HEK293 (cell line): Measurements from ENCODE around the gene NOVA1.

ENCODE experiments used
- CTCF ChIA-PET: fragments of 350-600 bp; formaldehyde crosslinking; extraction: SDS; loops from one replicate; lab custom pipeline; 2021; ENCODE audit warnings: antibody characterized with exemption; lab: Yijun Ruan, JAX
- POLR2A ChIA-PET: fragments of 300-600 bp; formaldehyde crosslinking; extraction: SDS; loops from one replicate; lab custom pipeline; 2020; ENCODE audit warnings: antibody characterized with exemption, inconsistent platforms; lab: Yijun Ruan, JAX
- H3K27ac ChIP-seq: fragments of 200-500 bp; sonication (Bioruptor generic); 2 replicates; pipeline ENCODE4 v1.5.1; 2014; ENCODE audit warnings: low read depth, low read length, control low read depth, inconsistent platforms; ENCODE audit errors: extremely low read depth
- H3K36me3 ChIP-seq, 2 experiments: fragments of 200-500 bp in 1 of 2; sonication (Bioruptor generic) in 1 of 2; 1 replicate in 1 of 2; 2 replicates in 1 of 2; pipeline ENCODE4 v1.5.1; 2014 to 2017; ENCODE audit warnings: inconsistent platforms in 2 of 2, low read length in 2 of 2; ENCODE audit not compliant: control insufficient read depth in 2 of 2, insufficient read depth in 1 of 2
- H3K4me1 ChIP-seq: fragments of 200-500 bp; sonication (Bioruptor generic); 2 replicates; pipeline ENCODE4 v1.5.1; 2014; ENCODE audit warnings: mild to moderate bottlenecking, low read length, inconsistent platforms; ENCODE audit not compliant: control insufficient read depth, insufficient read depth
- H3K4me3 ChIP-seq: 2 replicates; pipeline ENCODE4 v1.5.1; 2011; ENCODE audit warnings: low read depth, mild to moderate bottlenecking, control low read depth, low read length, moderate library complexity
- H3K9me3 ChIP-seq: fragments of 200-500 bp; sonication (Bioruptor generic); 2 replicates; pipeline ENCODE4 v1.5.1; 2014; ENCODE audit warnings: low read depth, low read length, inconsistent platforms; ENCODE audit not compliant: control insufficient read depth, insufficient read depth
- EGR2 ChIP-seq: fragments of 450-650 bp; formaldehyde crosslinking; IDR thresholded peaks from 2 replicates; pipeline ENCODE4 v1.5.1; 2016; ENCODE audit warnings: low read depth, missing biosample characterization, missing genetic modification characterization
- GLIS1 ChIP-seq: fragments of 450-650 bp; formaldehyde crosslinking; IDR thresholded peaks from 2 replicates; pipeline ENCODE4 v1.5.1; 2016; ENCODE audit warnings: missing biosample characterization, missing genetic modification characterization
- KLF16 ChIP-seq: fragments of 450-650 bp; formaldehyde crosslinking; IDR thresholded peaks from 2 replicates; pipeline ENCODE4 v1.5.1; 2017; ENCODE audit warnings: missing biosample characterization, missing genetic modification characterization
- KLF9 ChIP-seq: fragments of 450-650 bp; formaldehyde crosslinking; IDR thresholded peaks from 2 replicates; pipeline ENCODE4 v1.5.1; 2016; ENCODE audit warnings: missing biosample characterization, missing genetic modification characterization, low read depth
- RBAK ChIP-seq: fragments of 450-650 bp; formaldehyde crosslinking; IDR thresholded peaks from 2 replicates; pipeline ENCODE4 v1.5.1; 2016; ENCODE audit warnings: missing biosample characterization, missing genetic modification characterization
- ZBTB6 ChIP-seq: fragments of 450-650 bp; formaldehyde crosslinking; IDR thresholded peaks from 2 replicates; pipeline ENCODE4 v1.5.1; 2017; ENCODE audit warnings: missing biosample characterization, missing genetic modification characterization
- ZNF112 ChIP-seq: fragments of 450-650 bp; formaldehyde crosslinking; IDR thresholded peaks from 2 replicates; pipeline ENCODE4 v1.5.0; 2017; ENCODE audit warnings: missing biosample characterization, missing genetic modification characterization
- ZNF132 ChIP-seq: fragments of 450-650 bp; formaldehyde crosslinking; IDR thresholded peaks from 2 replicates; pipeline ENCODE4 v1.5.1; 2017; ENCODE audit warnings: missing biosample characterization, missing genetic modification characterization, borderline replicate concordance
- ZNF157 ChIP-seq: fragments of 450-650 bp; formaldehyde crosslinking; IDR thresholded peaks from 2 replicates; pipeline ENCODE4 v1.5.1; 2016; ENCODE audit warnings: missing biosample characterization, missing genetic modification characterization
- ZNF248 ChIP-seq: fragments of 450-650 bp; formaldehyde crosslinking; IDR thresholded peaks from 2 replicates; pipeline ENCODE4 v1.5.1; 2017; ENCODE audit warnings: missing biosample characterization, missing genetic modification characterization
- ZNF341 ChIP-seq: fragments of 450-650 bp; formaldehyde crosslinking; IDR thresholded peaks from 2 replicates; pipeline ENCODE4; 2016; ENCODE audit warnings: low read depth, missing biosample characterization, missing genetic modification characterization
- ZNF391 ChIP-seq: fragments of 450-650 bp; formaldehyde crosslinking; IDR thresholded peaks from 2 replicates; pipeline ENCODE4 v1.5.1; 2016; ENCODE audit warnings: low read depth, missing biosample characterization, missing genetic modification characterization, borderline replicate concordance
- ZNF423 ChIP-seq: fragments of 450-650 bp; formaldehyde crosslinking; IDR thresholded peaks from 2 replicates; pipeline ENCODE4 v1.5.1; 2016; ENCODE audit warnings: missing biosample characterization, missing genetic modification characterization
- ZNF571 ChIP-seq: fragments of 450-650 bp; formaldehyde crosslinking; IDR thresholded peaks from 2 replicates; pipeline ENCODE4 v1.5.0; 2017; ENCODE audit warnings: missing biosample characterization, missing genetic modification characterization
- ZNF664 ChIP-seq: fragments of 450-650 bp; formaldehyde crosslinking; IDR thresholded peaks from 2 replicates; pipeline ENCODE4 v1.5.1; 2016; ENCODE audit warnings: missing biosample characterization, missing genetic modification characterization
- ZNF747 ChIP-seq: fragments of 450-650 bp; formaldehyde crosslinking; IDR thresholded peaks from 2 replicates; pipeline ENCODE4 v1.5.1; 2016; ENCODE audit warnings: missing biosample characterization, missing genetic modification characterization
- TF ChIP-seq, protein P1 (sequence below): fragments of 450-650 bp; formaldehyde crosslinking; IDR thresholded peaks from 2 replicates; pipeline ENCODE4 v1.5.1; 2016; ENCODE audit warnings: missing biosample characterization, missing genetic modification characterization, low read depth
- TF ChIP-seq, protein P2 (sequence below): fragments of 450-650 bp; formaldehyde crosslinking; IDR thresholded peaks from 2 replicates; pipeline ENCODE4 v1.5.1; 2016; ENCODE audit warnings: missing biosample characterization, missing genetic modification characterization
- TF ChIP-seq, protein P3 (sequence below): fragments of 450-650 bp; formaldehyde crosslinking; IDR thresholded peaks from 2 replicates; pipeline ENCODE4 v1.5.1; 2017; ENCODE audit warnings: missing biosample characterization, missing genetic modification characterization
- TF ChIP-seq, protein P4 (sequence below): fragments of 450-650 bp; formaldehyde crosslinking; IDR thresholded peaks from 2 replicates; pipeline ENCODE4 v1.5.1; 2017; ENCODE audit warnings: missing biosample characterization, mild to moderate bottlenecking, missing genetic modification characterization, moderate library complexity
- TF ChIP-seq, protein P5 (sequence below): fragments of 450-650 bp; formaldehyde crosslinking; IDR thresholded peaks from 2 replicates; pipeline ENCODE4 v1.5.1; 2016; ENCODE audit warnings: missing biosample characterization, missing genetic modification characterization

Gene NOVA1

GRCh38 chr14:26484562-26484961, 113.3 kb downstream of the NOVA1 start:
- Histone ChIP-seq H3K9me3 (no peaks in the 10 kb centered on the region), H3K27ac (no peak overlapping the region), H3K4me1 (no peaks in the 10 kb centered on the region), H3K4me3 (no peak overlapping the region), H3K36me3 (no peaks in the 10 kb centered on the region; a peak in 1 of 3 replicates)
- CTCF ChIA-PET, result no interaction called here
- TF ChIP-seq RBAK (tag by site-specific recombination), result no peak
- no peak for TF ChIP-seq ZNF157 (tag by site-specific recombination)
- no peak for TF ChIP-seq ZNF423 (tag by site-specific recombination)
- TF ChIP-seq EGR2 (tag by site-specific recombination), result no peak
- TF ChIP-seq, protein P1, sequence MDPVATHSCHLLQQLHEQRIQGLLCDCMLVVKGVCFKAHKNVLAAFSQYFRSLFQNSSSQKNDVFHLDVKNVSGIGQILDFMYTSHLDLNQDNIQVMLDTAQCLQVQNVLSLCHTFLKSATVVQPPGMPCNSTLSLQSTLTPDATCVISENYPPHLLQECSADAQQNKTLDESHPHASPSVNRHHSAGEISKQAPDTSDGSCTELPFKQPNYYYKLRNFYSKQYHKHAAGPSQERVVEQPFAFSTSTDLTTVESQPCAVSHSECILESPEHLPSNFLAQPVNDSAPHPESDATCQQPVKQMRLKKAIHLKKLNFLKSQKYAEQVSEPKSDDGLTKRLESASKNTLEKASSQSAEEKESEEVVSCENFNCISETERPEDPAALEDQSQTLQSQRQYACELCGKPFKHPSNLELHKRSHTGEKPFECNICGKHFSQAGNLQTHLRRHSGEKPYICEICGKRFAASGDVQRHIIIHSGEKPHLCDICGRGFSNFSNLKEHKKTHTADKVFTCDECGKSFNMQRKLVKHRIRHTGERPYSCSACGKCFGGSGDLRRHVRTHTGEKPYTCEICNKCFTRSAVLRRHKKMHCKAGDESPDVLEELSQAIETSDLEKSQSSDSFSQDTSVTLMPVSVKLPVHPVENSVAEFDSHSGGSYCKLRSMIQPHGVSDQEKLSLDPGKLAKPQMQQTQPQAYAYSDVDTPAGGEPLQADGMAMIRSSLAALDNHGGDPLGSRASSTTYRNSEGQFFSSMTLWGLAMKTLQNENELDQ, result no peak
- TF ChIP-seq, protein P2, sequence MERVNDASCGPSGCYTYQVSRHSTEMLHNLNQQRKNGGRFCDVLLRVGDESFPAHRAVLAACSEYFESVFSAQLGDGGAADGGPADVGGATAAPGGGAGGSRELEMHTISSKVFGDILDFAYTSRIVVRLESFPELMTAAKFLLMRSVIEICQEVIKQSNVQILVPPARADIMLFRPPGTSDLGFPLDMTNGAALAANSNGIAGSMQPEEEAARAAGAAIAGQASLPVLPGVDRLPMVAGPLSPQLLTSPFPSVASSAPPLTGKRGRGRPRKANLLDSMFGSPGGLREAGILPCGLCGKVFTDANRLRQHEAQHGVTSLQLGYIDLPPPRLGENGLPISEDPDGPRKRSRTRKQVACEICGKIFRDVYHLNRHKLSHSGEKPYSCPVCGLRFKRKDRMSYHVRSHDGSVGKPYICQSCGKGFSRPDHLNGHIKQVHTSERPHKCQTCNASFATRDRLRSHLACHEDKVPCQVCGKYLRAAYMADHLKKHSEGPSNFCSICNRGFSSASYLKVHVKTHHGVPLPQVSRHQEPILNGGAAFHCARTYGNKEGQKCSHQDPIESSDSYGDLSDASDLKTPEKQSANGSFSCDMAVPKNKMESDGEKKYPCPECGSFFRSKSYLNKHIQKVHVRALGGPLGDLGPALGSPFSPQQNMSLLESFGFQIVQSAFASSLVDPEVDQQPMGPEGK (tag by site-specific recombination), result no peak
- TF ChIP-seq, all 188 proteins: peak for 0
- POLR2A ChIA-PET, result no interaction called here

DNA sequence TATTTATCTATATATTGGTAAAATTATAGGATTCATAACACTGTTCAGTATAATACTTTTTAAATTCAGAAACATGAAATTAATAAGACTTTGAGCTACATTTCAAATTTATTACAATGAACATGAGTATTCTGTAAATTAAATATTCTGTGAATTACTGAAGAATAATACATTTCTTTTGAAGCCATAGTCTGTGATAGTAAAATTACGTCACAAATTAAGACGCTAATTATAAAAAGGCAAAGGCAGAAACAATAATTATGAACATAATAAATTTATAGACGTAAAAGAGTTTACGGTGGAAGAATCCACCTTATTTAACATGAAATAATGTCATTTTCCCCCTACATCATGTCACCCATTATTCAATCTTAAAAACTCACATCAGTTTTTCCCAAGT, 118.9 kb downstream of the NOVA1 start:
- POLR2A ChIA-PET, result no interaction called here
- no peak for TF ChIP-seq ZNF747
- no peak for TF ChIP-seq ZNF341 (tag by site-specific recombination)
- no peak for TF ChIP-seq ZNF423 (tag by site-specific recombination)
- TF ChIP-seq KLF9 (tag by site-specific recombination), result no peak
- TF ChIP-seq, protein P3, sequence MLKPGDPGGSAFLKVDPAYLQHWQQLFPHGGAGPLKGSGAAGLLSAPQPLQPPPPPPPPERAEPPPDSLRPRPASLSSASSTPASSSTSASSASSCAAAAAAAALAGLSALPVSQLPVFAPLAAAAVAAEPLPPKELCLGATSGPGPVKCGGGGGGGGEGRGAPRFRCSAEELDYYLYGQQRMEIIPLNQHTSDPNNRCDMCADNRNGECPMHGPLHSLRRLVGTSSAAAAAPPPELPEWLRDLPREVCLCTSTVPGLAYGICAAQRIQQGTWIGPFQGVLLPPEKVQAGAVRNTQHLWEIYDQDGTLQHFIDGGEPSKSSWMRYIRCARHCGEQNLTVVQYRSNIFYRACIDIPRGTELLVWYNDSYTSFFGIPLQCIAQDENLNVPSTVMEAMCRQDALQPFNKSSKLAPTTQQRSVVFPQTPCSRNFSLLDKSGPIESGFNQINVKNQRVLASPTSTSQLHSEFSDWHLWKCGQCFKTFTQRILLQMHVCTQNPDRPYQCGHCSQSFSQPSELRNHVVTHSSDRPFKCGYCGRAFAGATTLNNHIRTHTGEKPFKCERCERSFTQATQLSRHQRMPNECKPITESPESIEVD (tag by site-specific recombination), result no peak
- TF ChIP-seq GLIS1, result no peak
- no peak for TF ChIP-seq ZNF132 (tag by site-specific recombination)
- TF ChIP-seq, protein P4, sequence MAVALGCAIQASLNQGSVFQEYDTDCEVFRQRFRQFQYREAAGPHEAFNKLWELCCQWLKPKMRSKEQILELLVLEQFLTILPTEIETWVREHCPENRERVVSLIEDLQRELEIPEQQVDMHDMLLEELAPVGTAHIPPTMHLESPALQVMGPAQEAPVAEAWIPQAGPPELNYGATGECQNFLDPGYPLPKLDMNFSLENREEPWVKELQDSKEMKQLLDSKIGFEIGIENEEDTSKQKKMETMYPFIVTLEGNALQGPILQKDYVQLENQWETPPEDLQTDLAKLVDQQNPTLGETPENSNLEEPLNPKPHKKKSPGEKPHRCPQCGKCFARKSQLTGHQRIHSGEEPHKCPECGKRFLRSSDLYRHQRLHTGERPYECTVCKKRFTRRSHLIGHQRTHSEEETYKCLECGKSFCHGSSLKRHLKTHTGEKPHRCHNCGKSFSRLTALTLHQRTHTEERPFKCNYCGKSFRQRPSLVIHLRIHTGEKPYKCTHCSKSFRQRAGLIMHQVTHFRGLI (tag by site-specific recombination), result no peak
- TF ChIP-seq ZNF391, result no peak
- no peak for TF ChIP-seq ZNF664
- TF ChIP-seq ZNF248 (tag by site-specific recombination), result no peak
- TF ChIP-seq ZBTB6, result no peak
- TF ChIP-seq ZNF112 (tag by site-specific recombination), result no peak
- TF ChIP-seq ZNF571, result no peak
- TF ChIP-seq, protein P5, sequence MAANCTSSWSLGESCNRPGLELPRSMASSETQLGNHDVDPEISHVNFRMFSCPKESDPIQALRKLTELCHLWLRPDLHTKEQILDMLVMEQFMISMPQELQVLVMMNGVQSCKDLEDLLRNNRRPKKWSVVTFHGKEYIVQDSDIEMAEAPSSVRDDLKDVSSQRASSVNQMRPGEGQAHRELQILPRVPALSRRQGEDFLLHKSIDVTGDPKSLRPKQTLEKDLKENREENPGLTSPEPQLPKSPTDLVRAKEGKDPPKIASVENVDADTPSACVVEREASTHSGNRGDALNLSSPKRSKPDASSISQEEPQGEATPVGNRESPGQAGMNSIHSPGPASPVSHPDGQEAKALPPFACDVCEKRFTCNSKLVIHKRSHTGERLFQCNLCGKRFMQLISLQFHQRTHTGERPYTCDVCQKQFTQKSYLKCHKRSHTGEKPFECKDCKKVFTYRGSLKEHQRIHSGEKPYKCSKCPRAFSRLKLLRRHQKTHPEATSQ, result no peak
- no peak for TF ChIP-seq KLF16 (tag by site-specific recombination)
- Histone ChIP-seq H3K4me3 (no peak overlapping the region), H3K4me1 (no peaks in the 10 kb centered on the region), H3K36me3 (no peaks in the 10 kb centered on the region), H3K27ac (no peak overlapping the region), H3K9me3 (no peaks in the 10 kb centered on the region)
- CTCF ChIA-PET, result no interaction called here
